Measurements from ENCODE around the gene FAM227B. TPM values are rescaled to one million over a fixed set of nuclear protein-coding genes. Genes with fewer than 3 reads are reported as not detected.
"Not testable (repeated sequence)": the region's sequence is repeated elsewhere in the genome, so short reads cannot be mapped to it uniquely, and the experiment has no call there.

FAM227B gene
- total RNA-seq, 1 donor from 2014 or later, result 25.1 TPM

GRCh38 chr15:49490966-49491365 lies 129.7 kb downstream of the FAM227B start:
- no peak overlapping the region for H3K4me3 Mint-ChIP-seq
- H2AFZ ChIP-seq (replicated peaks), result no peak overlapping the region
- H3K79me2 ChIP-seq (ENCODE audit: low read depth), result no peaks in the 10 kb centered on the region
- H3K4me1 ChIP-seq, result no peaks in the 10 kb centered on the region
- no peaks in the 10 kb centered on the region for H3K9me3 Mint-ChIP-seq
- H3K27ac Mint-ChIP-seq, result no peak overlapping the region
- no peaks in the 10 kb centered on the region for H3K36me3 ChIP-seq
- no peak for TF ChIP-seq EZH2 (IDR thresholded peaks at IDR 0.05)
- no peak overlapping the region for H3K27ac ChIP-seq
- H4K20me1 ChIP-seq (ENCODE audit: low read depth), result no peaks in the 10 kb centered on the region
- no peak overlapping the region for H3K4me3 ChIP-seq
- DNase-seq (ENCODE audit: low spot score), result no peak
- no peak overlapping the region for H3K4me2 ChIP-seq
- H3K36me3 Mint-ChIP-seq, result no peaks in the 10 kb centered on the region
- H3K27me3 Mint-ChIP-seq (ENCODE audit: insufficient read depth, low read depth), result no peaks in the 10 kb centered on the region
- H3F3A ChIP-seq (ENCODE audit: low read depth), result no peaks in the 10 kb centered on the region
- H3K9me3 ChIP-seq (ENCODE audit: low read depth), result no peaks in the 10 kb centered on the region
- no peaks in the 10 kb centered on the region for H3K4me1 Mint-ChIP-seq
- no peak overlapping the region for H3K9ac ChIP-seq
- no peaks in the 10 kb centered on the region for H3K27me3 ChIP-seq

GRCh38 chr15:49485401-49485800 lies 135.2 kb downstream of the FAM227B start:
- not testable (repeated sequence) for H3K79me2 ChIP-seq (ENCODE audit: low read depth); H3K36me3 Mint-ChIP-seq; H3K9ac ChIP-seq; H3F3A ChIP-seq (ENCODE audit: low read depth); H3K9me3 Mint-ChIP-seq; DNase-seq (ENCODE audit: low spot score); H3K4me1 Mint-ChIP-seq; H3K4me2 ChIP-seq; H3K27ac Mint-ChIP-seq; H3K27me3 ChIP-seq; H3K4me3 Mint-ChIP-seq; H2AFZ ChIP-seq (replicated peaks); H3K27ac ChIP-seq; H3K36me3 ChIP-seq; H4K20me1 ChIP-seq (ENCODE audit: low read depth); H3K9me3 ChIP-seq (ENCODE audit: low read depth); H3K27me3 Mint-ChIP-seq (ENCODE audit: insufficient read depth, low read depth); H3K4me1 ChIP-seq; H3K4me3 ChIP-seq

- H3K27me3 Mint-ChIP-seq (ENCODE audit: insufficient read depth, low read depth); H3K4me3 ChIP-seq; H3K36me3 ChIP-seq; H3K27me3 ChIP-seq; H4K20me1 ChIP-seq (ENCODE audit: low read depth); H3K9me3 Mint-ChIP-seq; H3K79me2 ChIP-seq (ENCODE audit: low read depth); H3K27ac ChIP-seq; H3K4me1 Mint-ChIP-seq; H3K4me2 ChIP-seq; DNase-seq (ENCODE audit: low spot score); H3F3A ChIP-seq (ENCODE audit: low read depth); H3K27ac Mint-ChIP-seq; H3K4me3 Mint-ChIP-seq; H3K9me3 ChIP-seq (ENCODE audit: low read depth); H3K4me1 ChIP-seq; H3K36me3 Mint-ChIP-seq; H3K9ac ChIP-seq; H2AFZ ChIP-seq (replicated peaks): not testable (repeated sequence)
Measured at GRCh38 chr15:49478982-49479381, 141.6 kb downstream of the FAM227B start.

- H4K20me1 ChIP-seq (ENCODE audit: low read depth); H3K9me3 Mint-ChIP-seq; H3K27ac Mint-ChIP-seq; H3K36me3 Mint-ChIP-seq; H3K79me2 ChIP-seq (ENCODE audit: low read depth); H3K36me3 ChIP-seq; H3F3A ChIP-seq (ENCODE audit: low read depth); DNase-seq (ENCODE audit: low spot score); H3K27me3 Mint-ChIP-seq (ENCODE audit: insufficient read depth, low read depth); H3K4me3 ChIP-seq; H3K4me1 ChIP-seq; H3K4me3 Mint-ChIP-seq; H3K9ac ChIP-seq; H3K9me3 ChIP-seq (ENCODE audit: low read depth); H3K27ac ChIP-seq; H3K27me3 ChIP-seq; H2AFZ ChIP-seq (replicated peaks); H3K4me2 ChIP-seq; H3K4me1 Mint-ChIP-seq: not testable (repeated sequence)
Measured at GRCh38 chr15:49478021-49478420, 142.6 kb downstream of the FAM227B start.

- Histone ChIP-seq H2AFZ (replicated peaks) (no peak overlapping the region), H3K4me3 (no peak overlapping the region), H3K4me1 (no peaks in the 10 kb centered on the region), H3K27me3 (no peaks in the 10 kb centered on the region), H3K9me3 (ENCODE audit: low read depth) (no peaks in the 10 kb centered on the region), H4K20me1 (ENCODE audit: low read depth) (no peaks in the 10 kb centered on the region), H3K4me2 (no peak overlapping the region), H3K79me2 (ENCODE audit: low read depth) (no peaks in the 10 kb centered on the region), H3K36me3 (no peaks in the 10 kb centered on the region), H3K27ac (no peak overlapping the region), H3K9ac (no peak overlapping the region), H3F3A (ENCODE audit: low read depth) (no peaks in the 10 kb centered on the region)
- Mint-ChIP-seq H3K27ac (no peak overlapping the region), H3K9me3 (no peaks in the 10 kb centered on the region), H3K4me3 (no peak overlapping the region), H3K36me3 (no peaks in the 10 kb centered on the region), H3K4me1 (peaks cover 5% of the 10 kb centered on the region), H3K27me3 (ENCODE audit: insufficient read depth, low read depth) (no peaks in the 10 kb centered on the region)
- no peak for TF ChIP-seq EZH2phosphoT487 (IDR thresholded peaks at IDR 0.05)
- TF ChIP-seq EZH2 (IDR thresholded peaks at IDR 0.05), result no peak
- no peak for TF ChIP-seq CTCF (IDR thresholded peaks at IDR 0.05)
- no peak for DNase-seq (ENCODE audit: low spot score)
Measured at GRCh38 chr15:49473031-49473430, 147.6 kb downstream of the FAM227B start.
